Measurements from ENCODE around the gene KRTAP10-7. TPM values are rescaled to one million over a fixed set of nuclear protein-coding genes. Genes with fewer than 3 reads are reported as not detected.
"Not testable (repeated sequence)": the region's sequence is repeated elsewhere in the genome, so short reads cannot be mapped to it uniquely, and the experiment has no call there.

KRTAP10-7 gene
- total and polyA plus RNA-seq, 8 donors, result not detected

- Histone ChIP-seq H3K36me3 (no peaks in the 10 kb centered on the region), H3K4me3 (no peak overlapping the region), H3K27me3 (peaks cover 0 to 34% (median 19%) of the 10 kb centered on the region in 3 donors), H3K27ac (no peak overlapping the region), H3K4me1 (no peaks in the 10 kb centered on the region), H3K9me3 (peaks cover 0 to 46% (median 36%) of the 10 kb centered on the region in 4 donors)
- DNase-seq, result no peak
- intact Hi-C loops (cut with DNase I; ENCODE audit: low total_unique reads), result no loop called here
- TF ChIP-seq EP300 (IDR thresholded peaks at IDR 0.05), result no peak
- no peak for TF ChIP-seq POLR2A (IDR thresholded peaks at IDR 0.05)
- TF ChIP-seq POLR2AphosphoS5 (IDR thresholded peaks at IDR 0.05), result no peak
- TF ChIP-seq CTCF (IDR thresholded peaks at IDR 0.05), result no peak
- 56 to 77% (median 69%) methylated on average over 5 to 10 of the region's 10 CpGs for WGBS, 5 donors
Measured at GRCh38 chr21:44626262-44626661, 25.9 kb downstream of the KRTAP10-7 start.

- no peak within 1 kb of the TSS for H3K4me3 ChIP-seq
- no peak within 1 kb of the TSS for H3K27ac ChIP-seq
- no peak for DNase-seq
- peaks cover 0 to 34% (median 19%) of the 10 kb centered on the region in 3 donors for H3K27me3 ChIP-seq
- no peaks in the 10 kb centered on the region for H3K36me3 ChIP-seq
- 42 to 67% (median 49%) methylated on average over 5 to 7 of the region's 7 CpGs for WGBS, 5 donors
- intact Hi-C loops (cut with DNase I; ENCODE audit: low total_unique reads), result no loop called here
- TF ChIP-seq POLR2A (IDR thresholded peaks at IDR 0.05) (no peak), CTCF (IDR thresholded peaks at IDR 0.05) (no peak), EP300 (IDR thresholded peaks at IDR 0.05) (no peak), POLR2AphosphoS5 (IDR thresholded peaks at IDR 0.05) (no peak)
- H3K4me1 ChIP-seq, result no peaks in the 10 kb centered on the region
- peaks cover 0 to 51% (median 41%) of the 10 kb centered on the region in 4 donors for H3K9me3 ChIP-seq
Measured at GRCh38 chr21:44626673-44627143, 26.3 kb downstream of the KRTAP10-7 start, which contains the start of gene KRTAP10-9. KRTAP10-9 (plus strand) TSS chr21:44627093; CDS start chr21:44627172, 79 bp downstream.

- Histone ChIP-seq H3K27me3 (peaks cover 0 to 34% (median 19%) of the 10 kb centered on the region in 3 donors), H3K9me3 (peaks cover 3 to 53% (median 45%) of the 10 kb centered on the region in 4 donors)
- H3K27ac ChIP-seq; H3K36me3 ChIP-seq; intact Hi-C loops (cut with DNase I; ENCODE audit: low total_unique reads); DNase-seq; H3K4me3 ChIP-seq; H3K4me1 ChIP-seq: not testable (repeated sequence)
- 72 to 90% (median 85%) methylated on average over 8 to 18 of the region's 20 CpGs for WGBS, 5 donors
Measured at GRCh38 chr21:44627181-44627822, 26.9 kb downstream of the KRTAP10-7 start.

- WGBS, 5 donors, result 34 to 50% (median 45%) methylated on average over 9 to 15 of the region's 15 CpGs
- intact Hi-C loops (cut with DNase I; ENCODE audit: low total_unique reads); DNase-seq; H3K4me1 ChIP-seq; H3K27ac ChIP-seq; H3K36me3 ChIP-seq; H3K4me3 ChIP-seq: not testable (repeated sequence)
- peaks cover 0 to 34% (median 19%) of the 10 kb centered on the region in 3 donors for H3K27me3 ChIP-seq
- peaks cover 3 to 53% (median 46%) of the 10 kb centered on the region in 4 donors for H3K9me3 ChIP-seq
Measured at GRCh38 chr21:44627831-44628233, 27.4 kb downstream of the KRTAP10-7 start.

GRCh38 chr21:44628707-44629391 lies 28.5 kb downstream of the KRTAP10-7 start:
- no peak for DNase-seq
- H3K9me3 ChIP-seq, result peaks cover 3 to 46% (median 37%) of the 10 kb centered on the region in 4 donors
- WGBS, 5 donors, result 53 to 78% (median 71%) methylated on average over 13 to 18 of the region's 18 CpGs
- H3K4me3 ChIP-seq, result no peak overlapping the region
- no peak for TF ChIP-seq POLR2A (IDR thresholded peaks at IDR 0.05)
- TF ChIP-seq EP300 (IDR thresholded peaks at IDR 0.05), result no peak
- TF ChIP-seq POLR2AphosphoS5 (IDR thresholded peaks at IDR 0.05), result no peak
- TF ChIP-seq CTCF (IDR thresholded peaks at IDR 0.05), result no peak
- H3K4me1 ChIP-seq, result no peaks in the 10 kb centered on the region
- H3K27ac ChIP-seq, result no peak overlapping the region
- H3K27me3 ChIP-seq, result peaks cover 0 to 34% (median 19%) of the 10 kb centered on the region in 3 donors
- H3K36me3 ChIP-seq, result no peaks in the 10 kb centered on the region
- intact Hi-C loops (cut with DNase I; ENCODE audit: low total_unique reads), result no loop called here
